Right atrium auricular region (tissue), 2 donors: Measurements from ENCODE around the gene CITED4. TPM values are rescaled to one million over a fixed set of nuclear protein-coding genes. Genes with fewer than 3 reads are reported as not detected.

Source experiments
- DNase-seq: peaks from one replicate; pipeline ENCODE4 v3.0.0-alpha.2; 2019; ENCODE audit warnings: low spot score
- H3K27ac ChIP-seq, 2 donors: fragments of 200-600 bp; sonication (generic); 1 replicate in 1 of 2; 2 replicates in 1 of 2; pipeline ENCODE4 v1.5.1; 2016 to 2019
- H3K27me3 ChIP-seq, 2 donors: fragments of 200-600 bp; sonication (generic); one replicate each; pipeline versions ENCODE4 v1.5.1 to v1.6.0; 2017 to 2019
- H3K36me3 ChIP-seq: fragments of 200-600 bp; sonication (generic); one replicate; pipeline ENCODE4 v1.5.1; 2016
- H3K4me1 ChIP-seq, 2 donors: fragments of 200-600 bp; sonication (generic); one replicate each; pipeline versions ENCODE4 v1.5.1 to v1.6.0; 2017 to 2019
- H3K4me3 ChIP-seq, 2 donors: fragments of 200-600 bp; sonication (generic); 1 replicate in 1 of 2; 2 replicates in 1 of 2; pipeline ENCODE4 v1.5.1; 2017 to 2019; ENCODE audit warnings: mild to moderate bottlenecking in 1 of 2, moderate library complexity in 1 of 2
- H3K9me3 ChIP-seq, 2 donors: fragments of 200-600 bp; sonication (generic); one replicate each; pipeline ENCODE4 v1.5.1; 2019
- total RNA-seq, 2 donors: library from RNA; depleted of rRNA; stranded (reverse); fragments of >200 nt; gene quantifications; one replicate each; pipeline ENCODE4 v1.1.0, GENCODE V29; 2016
- TF ChIP-seq, protein P1 (sequence below), 2 donors: fragments of 200-600 bp; sonication (generic); IDR thresholded peaks; one replicate each; pipeline ENCODE4 v1.5.1; 2019; ENCODE audit warnings: antibody characterized with exemption in 2 of 2

CITED4 gene
- total RNA-seq, 2 donors from 2014 or later = 18.8 to 32.7 TPM

DNA sequence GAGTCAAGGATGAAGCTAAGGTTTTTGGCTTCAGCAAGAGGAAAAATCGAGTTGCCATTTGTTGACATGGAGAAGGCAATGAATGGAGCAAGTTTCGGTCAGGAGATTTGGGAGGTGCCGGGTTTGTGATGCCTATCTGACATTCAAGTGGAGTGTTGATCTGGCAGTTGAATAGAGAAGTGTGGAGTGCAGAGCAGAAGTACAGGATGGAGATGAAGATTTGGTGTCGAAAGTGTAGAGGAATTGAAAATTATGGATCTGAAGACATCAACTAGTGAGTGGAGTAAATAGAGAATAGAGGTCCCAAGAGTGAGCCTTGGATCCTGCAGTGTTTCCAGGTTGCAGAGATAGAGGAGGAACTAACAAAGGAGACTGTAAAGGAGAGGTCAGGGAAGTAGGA is 25.9 kb downstream of the CITED4 start:
- H3K36me3 ChIP-seq = no peaks in the 10 kb centered on the region

DNA sequence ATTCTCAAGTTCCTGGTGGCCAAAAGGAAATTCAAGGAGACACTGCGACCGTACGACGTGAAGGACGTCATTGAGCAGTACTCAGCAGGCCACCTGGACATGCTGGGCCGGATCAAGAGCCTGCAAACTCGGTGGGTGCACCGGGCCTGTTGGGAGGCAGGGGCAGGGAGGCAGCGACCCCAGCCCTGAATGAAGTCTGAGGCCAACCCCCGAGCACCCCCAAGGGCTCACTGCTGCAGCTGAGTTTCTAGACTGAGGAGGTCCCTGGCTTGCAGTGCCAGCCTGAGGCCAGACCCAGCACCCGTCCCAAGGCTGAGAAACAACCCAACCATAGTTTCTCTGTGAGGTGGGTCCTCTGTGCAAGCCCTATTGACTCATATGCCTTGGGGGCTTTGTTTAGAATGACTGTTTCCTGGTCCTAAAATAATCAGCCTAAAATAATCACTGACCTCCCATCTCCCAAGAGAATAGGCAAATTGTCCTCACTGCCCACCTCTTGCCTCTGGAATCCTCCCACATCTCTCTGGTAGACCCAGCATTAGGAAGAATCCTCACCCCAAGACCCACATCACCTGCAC is 27.1 kb downstream of the CITED4 start:
- TF ChIP-seq, protein P1, sequence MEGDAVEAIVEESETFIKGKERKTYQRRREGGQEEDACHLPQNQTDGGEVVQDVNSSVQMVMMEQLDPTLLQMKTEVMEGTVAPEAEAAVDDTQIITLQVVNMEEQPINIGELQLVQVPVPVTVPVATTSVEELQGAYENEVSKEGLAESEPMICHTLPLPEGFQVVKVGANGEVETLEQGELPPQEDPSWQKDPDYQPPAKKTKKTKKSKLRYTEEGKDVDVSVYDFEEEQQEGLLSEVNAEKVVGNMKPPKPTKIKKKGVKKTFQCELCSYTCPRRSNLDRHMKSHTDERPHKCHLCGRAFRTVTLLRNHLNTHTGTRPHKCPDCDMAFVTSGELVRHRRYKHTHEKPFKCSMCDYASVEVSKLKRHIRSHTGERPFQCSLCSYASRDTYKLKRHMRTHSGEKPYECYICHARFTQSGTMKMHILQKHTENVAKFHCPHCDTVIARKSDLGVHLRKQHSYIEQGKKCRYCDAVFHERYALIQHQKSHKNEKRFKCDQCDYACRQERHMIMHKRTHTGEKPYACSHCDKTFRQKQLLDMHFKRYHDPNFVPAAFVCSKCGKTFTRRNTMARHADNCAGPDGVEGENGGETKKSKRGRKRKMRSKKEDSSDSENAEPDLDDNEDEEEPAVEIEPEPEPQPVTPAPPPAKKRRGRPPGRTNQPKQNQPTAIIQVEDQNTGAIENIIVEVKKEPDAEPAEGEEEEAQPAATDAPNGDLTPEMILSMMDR (IDR thresholded peaks at IDR 0.05) = no peak
- H3K27ac ChIP-seq = no peak overlapping the region
- H3K4me1 ChIP-seq = no peaks in the 10 kb centered on the region
- H3K9me3 ChIP-seq = no peaks in the 10 kb centered on the region
- no peak overlapping the region for H3K4me3 ChIP-seq
- no peaks in the 10 kb centered on the region for H3K27me3 ChIP-seq
- no peaks in the 10 kb centered on the region for H3K36me3 ChIP-seq
- no peak for DNase-seq

More for the DNA sequence above, 25.9 kb downstream of the CITED4 start:
- Histone ChIP-seq H3K4me3 (no peak overlapping the region), H3K27me3 (no peaks in the 10 kb centered on the region), H3K9me3 (no peaks in the 10 kb centered on the region), H3K4me1 (no peaks in the 10 kb centered on the region), H3K27ac (no peak overlapping the region)
- TF ChIP-seq, protein P1 (IDR thresholded peaks at IDR 0.05) = no peak
- DNase-seq = no peak

DNA sequence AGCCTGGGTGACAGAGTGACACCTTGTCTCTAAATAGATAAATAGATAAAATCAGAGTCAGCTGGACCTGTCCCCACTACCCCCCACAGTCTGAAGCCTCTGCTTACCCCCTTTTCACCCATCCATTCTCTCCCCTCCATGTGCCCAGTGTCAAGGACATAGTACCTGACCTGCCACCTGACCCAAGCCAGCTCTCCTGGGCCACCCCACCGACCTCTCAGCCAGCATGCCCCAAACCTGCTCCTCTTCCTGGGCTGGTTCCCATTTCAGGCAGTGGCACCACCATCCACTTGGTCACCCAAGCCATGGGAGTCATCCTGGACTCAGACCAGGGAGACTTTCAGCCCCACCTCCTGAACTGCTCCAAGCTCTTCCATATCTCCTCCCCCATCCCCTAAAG is 28.2 kb downstream of the CITED4 start:
- Histone ChIP-seq H3K4me3 (no peak overlapping the region), H3K9me3 (no peaks in the 10 kb centered on the region), H3K27me3 (no peaks in the 10 kb centered on the region), H3K4me1 (no peaks in the 10 kb centered on the region), H3K36me3 (no peaks in the 10 kb centered on the region), H3K27ac (no peak overlapping the region)
- DNase-seq = no peak
- TF ChIP-seq, protein P1 (IDR thresholded peaks at IDR 0.05) = no peak

DNA sequence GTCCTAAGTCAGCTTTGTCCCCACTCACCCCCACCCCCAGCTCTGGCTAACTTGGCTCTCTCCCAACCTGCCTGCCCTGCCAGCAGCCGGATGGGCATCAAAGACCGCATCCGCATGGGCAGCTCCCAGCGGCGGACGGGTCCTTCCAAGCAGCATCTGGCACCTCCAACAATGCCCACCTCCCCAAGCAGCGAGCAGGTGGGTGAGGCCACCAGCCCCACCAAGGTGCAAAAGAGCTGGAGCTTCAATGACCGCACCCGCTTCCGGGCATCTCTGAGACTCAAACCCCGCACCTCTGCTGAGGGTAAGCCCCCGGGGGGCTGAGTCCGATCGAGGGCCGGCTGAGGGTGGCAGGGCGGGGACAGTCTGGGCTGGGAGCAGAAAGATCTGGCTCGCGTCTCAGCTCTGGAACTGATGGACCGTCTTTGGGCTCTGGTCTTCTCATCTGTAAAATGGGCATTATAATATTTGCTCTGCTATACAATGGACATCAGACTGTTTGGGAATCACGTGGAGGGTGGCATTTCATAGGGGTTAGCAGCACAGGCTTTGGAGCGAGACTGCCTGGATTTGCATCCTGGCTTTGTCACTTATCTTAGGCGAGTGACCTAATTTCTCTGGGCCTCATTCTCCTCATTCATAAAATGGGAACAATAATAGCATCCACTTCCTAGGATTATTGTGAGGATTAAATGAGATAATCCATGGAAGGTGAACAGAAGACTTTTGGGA is 31.0 kb downstream of the CITED4 start:
- H3K36me3 ChIP-seq = no peaks in the 10 kb centered on the region

DNA sequence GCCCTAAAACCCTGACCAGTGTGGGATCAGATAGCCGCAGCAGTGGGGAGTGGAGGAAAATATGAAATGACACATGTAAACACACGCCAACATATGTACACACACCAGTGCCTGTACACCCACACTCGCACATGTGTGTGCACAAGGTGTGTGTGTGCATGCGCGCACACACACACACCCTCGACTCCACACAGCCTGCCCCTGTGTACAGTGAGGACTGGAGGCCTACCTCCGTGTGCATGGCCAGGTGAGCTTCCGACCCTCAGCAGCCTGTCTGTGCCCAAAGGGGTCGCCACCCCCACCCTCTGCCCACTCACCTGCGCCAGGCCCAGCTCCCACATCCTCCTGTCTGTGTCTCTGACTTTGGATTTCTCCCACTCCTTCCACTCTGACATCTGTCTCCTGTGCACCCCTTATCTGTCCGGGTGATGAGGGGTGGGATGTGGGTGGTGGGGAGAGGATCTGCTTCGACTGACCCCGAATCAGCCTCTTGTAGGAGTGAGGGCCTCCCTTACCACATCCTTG is 31.7 kb downstream of the CITED4 start:
- H3K4me1 ChIP-seq = no peaks in the 10 kb centered on the region
- DNase-seq = no peak
- no peak overlapping the region for H3K4me3 ChIP-seq
- no peaks in the 10 kb centered on the region for H3K36me3 ChIP-seq
- TF ChIP-seq, protein P1 (IDR thresholded peaks at IDR 0.05) = no peak
- no peak overlapping the region for H3K27ac ChIP-seq
- H3K9me3 ChIP-seq = no peaks in the 10 kb centered on the region
- H3K27me3 ChIP-seq = no peaks in the 10 kb centered on the region

More for the DNA sequence above, 31.0 kb downstream of the CITED4 start:
- DNase-seq = no peak
- no peaks in the 10 kb centered on the region for H3K9me3 ChIP-seq
- no peaks in the 10 kb centered on the region for H3K4me1 ChIP-seq
- no peak overlapping the region for H3K27ac ChIP-seq
- H3K27me3 ChIP-seq = no peaks in the 10 kb centered on the region
- no peak overlapping the region for H3K4me3 ChIP-seq
- TF ChIP-seq, protein P1 (IDR thresholded peaks at IDR 0.05) = no peak
